ENCODE data around the gene KLHL25. TPM values are rescaled to one million over a fixed set of nuclear protein-coding genes. Genes with fewer than 3 reads are reported as not detected.

The KLHL25 gene
- total RNA-seq, 1 donor from 2014 or later = 4.8 TPM

GRCh38 chr15:85777250-85778106, 17.2 kb downstream of the KLHL25 start:
- ATAC-seq = no peak

GRCh38 chr15:85773970-85774369, 20.8 kb downstream of the KLHL25 start:
- no peak for ATAC-seq

- no peak for ATAC-seq
These were observed 21.5 kb downstream of the KLHL25 start for GRCh38 chr15:85773249-85773648.

GRCh38 chr15:85772668-85773067, 22.1 kb downstream of the KLHL25 start:
- ATAC-seq = peak; percentile 86

- ATAC-seq = no peak
These were observed 22.8 kb downstream of the KLHL25 start for GRCh38 chr15:85771781-85772445.

- no peak for ATAC-seq
These were observed 23.5 kb downstream of the KLHL25 start for GRCh38 chr15:85771271-85771670.

- ATAC-seq = peak; percentile 77
These were observed 24.4 kb downstream of the KLHL25 start for GRCh38 chr15:85770096-85771041.

GRCh38 chr15:85769182-85769900, 25.4 kb downstream of the KLHL25 start:
- no peak for ATAC-seq

- no peak for ATAC-seq
These were observed 26.0 kb downstream of the KLHL25 start for GRCh38 chr15:85768595-85769168.

GRCh38 chr15:85767785-85768529, 26.8 kb downstream of the KLHL25 start:
- ATAC-seq = no peak

GRCh38 chr15:85766001-85766831, 28.5 kb downstream of the KLHL25 start:
- ATAC-seq = no peak

- no peak for ATAC-seq
These were observed 30.0 kb downstream of the KLHL25 start for GRCh38 chr15:85764649-85765277.

- no peak for ATAC-seq
These were observed 30.8 kb downstream of the KLHL25 start for GRCh38 chr15:85763673-85764633.

- ATAC-seq = no peak
These were observed 31.6 kb downstream of the KLHL25 start for GRCh38 chr15:85763157-85763556.

- ATAC-seq = no peak
These were observed 32.0 kb downstream of the KLHL25 start for GRCh38 chr15:85762756-85763127.

- ATAC-seq = no peak
These were observed 32.5 kb downstream of the KLHL25 start for GRCh38 chr15:85762039-85762755.

- ATAC-seq = peak; percentile 32
These were observed 33.1 kb downstream of the KLHL25 start for GRCh38 chr15:85761635-85762034.

Measured in esophagus mucosa (tissue), 1 donor.